GM19239 (cell line): Measurements from ENCODE around the gene PAEP.

Experiments used
- DNase-seq: peaks from one replicate; pipeline ENCODE4 v3.0.0; 2011; ENCODE audit warnings: low spot score; ENCODE audit not compliant: insufficient read length
- FAIRE-seq: peaks from 2 replicates; lab custom pipeline; 2011; peaks lifted over from hg19 to GRCh38; lab: Jason Lieb, UNC

The PAEP gene

DNA sequence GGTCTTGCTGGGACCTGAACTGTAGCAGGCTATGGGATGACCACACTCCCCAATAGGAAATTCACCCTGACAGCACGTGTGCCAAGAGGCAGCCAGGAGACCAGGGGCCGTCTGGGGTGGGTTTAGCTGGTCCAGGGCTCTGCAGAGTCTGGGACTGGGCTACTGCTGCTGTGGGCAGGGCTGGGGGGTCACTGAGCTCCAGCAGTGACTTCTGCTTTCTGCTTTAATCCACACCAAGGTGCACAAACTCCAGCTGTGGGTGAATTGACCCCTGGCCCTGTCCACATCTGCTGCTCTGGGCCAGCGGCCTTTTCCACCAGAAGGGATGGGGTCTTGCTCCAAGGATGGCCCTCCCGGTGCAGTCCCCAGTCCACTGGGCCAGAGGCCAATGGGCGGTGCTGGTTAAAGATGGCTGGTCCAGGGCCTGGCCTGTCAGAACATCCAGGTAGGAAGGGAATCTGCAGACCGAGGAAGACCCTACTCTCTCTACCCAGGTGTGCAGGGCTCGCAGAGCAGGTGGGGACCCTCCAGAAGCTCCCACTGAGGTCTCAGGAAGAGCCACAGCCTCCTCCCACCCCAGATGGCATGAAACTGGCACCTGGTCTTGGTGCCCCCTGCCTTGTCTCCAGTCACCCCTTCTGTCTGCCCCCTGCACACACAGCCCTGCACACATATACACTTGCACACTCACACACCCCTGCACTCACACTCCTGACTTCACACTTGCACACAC, 49.8 kb downstream of the PAEP start:
- no peak for DNase-seq
- FAIRE-seq, result no peak

- DNase-seq (no peak), FAIRE-seq (no peak)
Observed at GRCh38 chr9:135611875-135612209, 50.3 kb downstream of the PAEP start.

DNA sequence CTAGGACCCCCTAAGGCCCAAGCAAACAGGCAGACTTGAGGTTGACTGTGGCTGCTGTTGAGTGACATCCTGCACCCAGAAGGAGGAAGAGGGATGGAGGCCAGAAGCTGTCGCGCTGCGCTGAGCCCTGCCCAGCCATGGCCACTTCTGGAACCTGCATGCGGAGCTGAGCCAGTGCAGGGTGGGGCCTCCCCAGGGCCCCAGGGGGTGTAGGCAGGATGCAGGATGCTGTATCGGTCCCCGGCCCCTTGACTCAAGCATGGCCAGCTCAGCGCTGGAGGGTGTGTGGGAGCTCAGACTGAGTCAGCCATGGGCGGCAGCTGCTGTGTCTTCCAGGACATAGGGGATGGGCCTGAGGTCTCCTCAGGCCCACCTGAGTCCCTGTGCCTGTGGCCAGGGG, 50.9 kb downstream of the PAEP start:
- FAIRE-seq (no peak), DNase-seq (no peak)

- DNase-seq (no peak), FAIRE-seq (no peak)
Observed at GRCh38 chr9:135612981-135613910, 51.7 kb downstream of the PAEP start.

GRCh38 chr9:135613946-135614805, 52.6 kb downstream of the PAEP start:
- FAIRE-seq, result no peak
- no peak for DNase-seq

- no peak for DNase-seq
- FAIRE-seq, result no peak
Observed at GRCh38 chr9:135614821-135615665, 53.5 kb downstream of the PAEP start.

GRCh38 chr9:135615666-135616618, 54.4 kb downstream of the PAEP start:
- FAIRE-seq, result no peak
- no peak for DNase-seq
